Measurements from ENCODE around the gene TAF10.

Gene TAF10

GRCh38 chr11:6625832-6626420 lies 13.9 kb upstream of the TAF10 start:
- TF ChIP-seq, protein P1, sequence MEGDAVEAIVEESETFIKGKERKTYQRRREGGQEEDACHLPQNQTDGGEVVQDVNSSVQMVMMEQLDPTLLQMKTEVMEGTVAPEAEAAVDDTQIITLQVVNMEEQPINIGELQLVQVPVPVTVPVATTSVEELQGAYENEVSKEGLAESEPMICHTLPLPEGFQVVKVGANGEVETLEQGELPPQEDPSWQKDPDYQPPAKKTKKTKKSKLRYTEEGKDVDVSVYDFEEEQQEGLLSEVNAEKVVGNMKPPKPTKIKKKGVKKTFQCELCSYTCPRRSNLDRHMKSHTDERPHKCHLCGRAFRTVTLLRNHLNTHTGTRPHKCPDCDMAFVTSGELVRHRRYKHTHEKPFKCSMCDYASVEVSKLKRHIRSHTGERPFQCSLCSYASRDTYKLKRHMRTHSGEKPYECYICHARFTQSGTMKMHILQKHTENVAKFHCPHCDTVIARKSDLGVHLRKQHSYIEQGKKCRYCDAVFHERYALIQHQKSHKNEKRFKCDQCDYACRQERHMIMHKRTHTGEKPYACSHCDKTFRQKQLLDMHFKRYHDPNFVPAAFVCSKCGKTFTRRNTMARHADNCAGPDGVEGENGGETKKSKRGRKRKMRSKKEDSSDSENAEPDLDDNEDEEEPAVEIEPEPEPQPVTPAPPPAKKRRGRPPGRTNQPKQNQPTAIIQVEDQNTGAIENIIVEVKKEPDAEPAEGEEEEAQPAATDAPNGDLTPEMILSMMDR (IDR thresholded peaks at IDR 0.05; ENCODE audit: control insufficient read depth, extremely low read depth, insufficient read depth) = no peak
- H3K4me3 ChIP-seq (ENCODE audit: low read depth, low read length) = no peak overlapping the region
- DNase-seq (ENCODE audit: low read depth) = no peak

DNA sequence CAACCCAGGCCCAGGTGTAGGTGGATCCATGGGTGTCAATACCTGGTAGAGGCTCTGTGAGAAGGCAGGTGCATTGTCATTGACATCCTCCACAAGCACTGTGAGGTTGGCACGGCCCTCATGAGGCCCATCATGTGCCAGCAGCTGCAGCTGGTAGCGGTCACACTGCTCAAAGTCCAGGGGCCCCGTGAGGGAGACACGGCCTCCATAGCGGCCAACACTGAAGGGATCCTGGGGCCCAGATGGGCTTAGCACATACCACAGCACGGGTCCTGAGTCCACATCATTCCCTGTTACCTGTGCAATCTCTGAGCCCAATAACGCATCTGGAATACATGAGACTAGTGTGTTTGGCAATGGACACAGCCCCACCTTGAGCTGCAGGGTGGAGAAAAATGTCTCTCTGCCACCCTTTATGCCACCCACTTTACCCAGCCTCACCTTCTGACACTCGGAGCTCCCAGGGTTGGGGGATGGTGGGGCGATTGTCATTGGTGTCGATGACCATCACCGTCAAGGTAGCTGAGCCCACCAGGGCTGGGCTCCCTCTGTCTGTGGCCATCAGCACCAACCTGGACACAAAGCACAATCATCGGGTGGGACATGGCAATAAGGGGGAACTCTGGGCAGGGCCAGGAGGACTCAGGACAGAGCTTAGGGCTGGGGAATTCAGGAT lies 13.3 kb upstream of the TAF10 start:
- no peak for DNase-seq (ENCODE audit: low read depth)
- TF ChIP-seq, protein P1 (IDR thresholded peaks at IDR 0.05; ENCODE audit: control insufficient read depth, extremely low read depth, insufficient read depth) = no peak
- H3K4me3 ChIP-seq (ENCODE audit: low read depth, low read length) = no peak overlapping the region

DNA sequence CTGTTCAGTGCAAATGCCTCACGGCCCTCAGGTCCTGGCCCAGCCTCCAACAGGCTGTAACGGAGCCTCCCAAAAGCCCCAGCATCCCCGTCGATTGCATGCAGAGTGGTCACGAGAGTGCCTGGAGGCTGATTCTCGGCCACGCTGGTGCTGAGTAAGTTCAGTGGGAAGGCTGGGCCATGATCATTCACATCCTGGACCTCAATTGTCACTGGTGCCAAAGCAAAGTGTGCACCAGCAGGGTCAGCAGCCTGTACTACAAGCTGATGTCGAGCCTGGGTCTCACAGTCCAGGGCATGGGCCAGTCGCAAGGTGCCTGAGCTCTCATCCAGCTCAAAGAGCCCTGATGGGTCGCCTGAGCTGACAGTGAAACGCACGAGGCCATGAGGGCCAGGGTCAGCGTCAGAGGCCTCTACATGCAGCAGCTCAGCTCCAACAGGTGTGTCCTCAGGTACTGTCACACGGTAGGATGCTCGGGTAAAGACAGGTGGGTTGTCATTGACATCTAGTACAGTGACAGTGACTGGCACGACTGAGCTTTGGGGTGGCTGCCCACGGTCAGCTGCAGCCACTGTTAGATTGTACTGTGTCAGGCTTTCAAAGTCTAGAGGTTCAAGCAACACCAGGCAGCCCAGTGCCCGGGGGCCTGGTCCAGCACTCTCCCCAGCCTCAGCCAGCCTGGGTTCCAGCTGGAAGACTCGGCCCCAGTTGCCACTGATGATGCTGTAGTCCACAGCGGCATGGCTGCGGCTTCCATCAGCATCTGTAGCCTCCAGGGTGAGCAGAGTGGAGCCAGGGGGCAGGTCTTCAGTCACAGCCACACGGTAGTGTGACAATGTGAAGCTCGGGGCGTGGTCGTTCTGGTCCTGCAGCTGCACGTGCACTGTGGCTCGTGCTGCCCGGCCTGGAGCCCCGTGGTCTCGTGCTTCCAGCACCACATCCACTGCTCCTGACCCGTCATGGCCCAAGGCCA lies 11.7 kb upstream of the TAF10 start:
- H3K4me3 ChIP-seq (ENCODE audit: low read depth, low read length) = no peak overlapping the region
- TF ChIP-seq, protein P1 (IDR thresholded peaks at IDR 0.05; ENCODE audit: control insufficient read depth, extremely low read depth, insufficient read depth) = no peak

GRCh38 chr11:6622261-6623171 lies 10.5 kb upstream of the TAF10 start:
- TF ChIP-seq, protein P1 (IDR thresholded peaks at IDR 0.05; ENCODE audit: control insufficient read depth, extremely low read depth, insufficient read depth) = no peak
- no peak overlapping the region for H3K4me3 ChIP-seq (ENCODE audit: low read depth, low read length)
- DNase-seq (ENCODE audit: low read depth) = no peak

More for the DNA sequence above, 11.7 kb upstream of the TAF10 start:
- DNase-seq (ENCODE audit: low read depth) = no peak

- H3K4me3 ChIP-seq (ENCODE audit: low read depth, low read length) = no peak overlapping the region
- TF ChIP-seq, protein P1 (IDR thresholded peaks at IDR 0.05; ENCODE audit: control insufficient read depth, extremely low read depth, insufficient read depth) = no peak
- DNase-seq (ENCODE audit: low read depth) = no peak
These were observed 9.7 kb upstream of the TAF10 start for GRCh38 chr11:6621711-6622211.

- H3K4me3 ChIP-seq (ENCODE audit: low read depth, low read length) = no peak overlapping the region
- TF ChIP-seq, protein P1 (IDR thresholded peaks at IDR 0.05; ENCODE audit: control insufficient read depth, extremely low read depth, insufficient read depth) = no peak
- DNase-seq (ENCODE audit: low read depth) = no peak
These were observed 8.6 kb upstream of the TAF10 start for GRCh38 chr11:6620636-6621035.
